HEK293 (cell line): Measurements from ENCODE around the gene HOXD9.

Source experiments
- YY1 ChIP-seq: fragments of 450-650 bp; formaldehyde crosslinking; IDR thresholded peaks from 2 replicates; pipeline ENCODE4 v1.5.1; 2018; ENCODE audit warnings: missing biosample characterization, missing genetic modification characterization
- ZNF416 ChIP-seq: fragments of 450-650 bp; formaldehyde crosslinking; IDR thresholded peaks from 2 replicates; pipeline ENCODE4 v1.5.1; 2016; ENCODE audit warnings: missing biosample characterization, missing genetic modification characterization

DNA sequence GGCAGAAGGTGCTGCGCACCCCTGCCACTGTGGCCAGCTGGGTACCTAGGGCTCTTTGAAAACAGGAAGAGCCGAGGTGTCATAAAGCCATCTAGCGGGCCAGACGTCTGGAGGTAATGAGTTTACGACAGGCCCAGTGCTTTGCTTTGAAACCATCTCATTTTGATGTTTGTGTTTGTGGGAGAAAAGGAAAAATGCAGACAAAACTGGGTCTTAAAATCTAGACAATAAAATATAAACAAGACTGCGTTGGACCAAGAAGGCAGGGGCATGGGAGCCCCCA is 3.2 kb downstream of the HOXD9 start:
- TF ChIP-seq ZNF416 (tag by site-specific recombination): no peak
- no peak for TF ChIP-seq YY1 (tag by site-specific recombination)
